HG03045 (cell line): ENCODE results near the gene MRPL47.
A peak's percentile ranks its signal among the peaks of the same experiment; 100 is the strongest.
"Not testable (repeated sequence)": the region's sequence is repeated elsewhere in the genome, so short reads cannot be mapped to it uniquely, and the experiment has no call there.

Source experiments
- ATAC-seq: cut with Tn5 transposase; IDR thresholded peaks from one replicate; pipeline ENCODE4 v1.9.1; 2021; ENCODE audit warnings: mild to moderate bottlenecking, moderate library complexity; ENCODE audit not compliant: unreplicated experiment

The MRPL47 gene

GRCh38 chr3:179604321-179605078, at the start of gene MRPL47, which contains the start of gene NDUFB5:
MRPL47 (minus strand) TSS chr3:179604638; CDS start chr3:179604624, 14 bp downstream.
NDUFB5 (plus strand) TSS chr3:179604794; CDS start chr3:179604816, 22 bp downstream.
- ATAC-seq: peak; percentile 98

- peak; percentile 74 for ATAC-seq
Observed at GRCh38 chr3:179653096-179653797, 48.8 kb upstream of the MRPL47 start.

- peak; percentile 57 for ATAC-seq
Observed at GRCh38 chr3:179652447-179653095, 48.1 kb upstream of the MRPL47 start, which contains the start of gene USP13. USP13 (plus strand) TSS chr3:179653040; CDS start chr3:179653226, 186 bp downstream.

- no peak for ATAC-seq
Observed at GRCh38 chr3:179651687-179652446, 47.4 kb upstream of the MRPL47 start.

GRCh38 chr3:179646177-179646576, 41.7 kb upstream of the MRPL47 start:
- ATAC-seq: no peak

- not testable (repeated sequence) for ATAC-seq
Observed at GRCh38 chr3:179643837-179644236, 39.4 kb upstream of the MRPL47 start.

GRCh38 chr3:179642871-179643270, 38.4 kb upstream of the MRPL47 start:
- no peak for ATAC-seq

GRCh38 chr3:179640469-179640868, 36.0 kb upstream of the MRPL47 start:
- no peak for ATAC-seq

GRCh38 chr3:179630753-179631451, 26.5 kb upstream of the MRPL47 start:
- ATAC-seq: no peak

GRCh38 chr3:179624451-179624850, 20.0 kb upstream of the MRPL47 start:
- no peak for ATAC-seq

- no peak for ATAC-seq
Observed at GRCh38 chr3:179622023-179622422, 17.6 kb upstream of the MRPL47 start.

GRCh38 chr3:179615458-179616173, 11.2 kb upstream of the MRPL47 start:
- ATAC-seq: no peak

- no peak for ATAC-seq
Observed at GRCh38 chr3:179613807-179614206, 9.4 kb upstream of the MRPL47 start.

GRCh38 chr3:179610066-179610465, 5.6 kb upstream of the MRPL47 start:
- no peak for ATAC-seq

- peak; percentile 52 for ATAC-seq
Observed at GRCh38 chr3:179608931-179609720, 4.7 kb upstream of the MRPL47 start.

GRCh38 chr3:179606534-179607085, 2.2 kb upstream of the MRPL47 start:
- ATAC-seq: no peak

- no peak for ATAC-seq
Observed at GRCh38 chr3:179603831-179604230, 607 bp downstream of the MRPL47 start.

GRCh38 chr3:179603321-179603720, 1.1 kb downstream of the MRPL47 start:
- ATAC-seq: no peak
